GM12892 (cell line): Measurements from ENCODE around the gene PPP6R2.

ENCODE experiments used
- POLR2A ChIP-seq: IDR thresholded peaks from 2 replicates; pipeline ENCODE4 v1.6.1; 2011; ENCODE audit warnings: low read depth, low read length, control low read depth
- POLR2AphosphoS5 ChIP-seq: IDR thresholded peaks from 2 replicates; pipeline ENCODE4 v1.6.1; 2011; ENCODE audit warnings: low read depth, low read length, control low read depth
- TAF1 ChIP-seq: IDR thresholded peaks from 2 replicates; pipeline ENCODE4 v1.6.1; 2011; ENCODE audit warnings: low read depth, mild to moderate bottlenecking, control low read depth, low read length, borderline replicate concordance

- no peak for TF ChIP-seq TAF1
- no peak for TF ChIP-seq POLR2AphosphoS5
- TF ChIP-seq POLR2A: no peak
Measured at GRCh38 chr22:50489363-50490243, 146.5 kb downstream of the PPP6R2 start.
